ENCODE data around the gene ADGRA1. TPM values are rescaled to one million over a fixed set of nuclear protein-coding genes. Genes with fewer than 3 reads are reported as not detected.

ADGRA1 gene
- total and polyA plus RNA-seq, 7 donors = under 0.01 to 0.28 (median 0.08) TPM; not detected in 3

DNA sequence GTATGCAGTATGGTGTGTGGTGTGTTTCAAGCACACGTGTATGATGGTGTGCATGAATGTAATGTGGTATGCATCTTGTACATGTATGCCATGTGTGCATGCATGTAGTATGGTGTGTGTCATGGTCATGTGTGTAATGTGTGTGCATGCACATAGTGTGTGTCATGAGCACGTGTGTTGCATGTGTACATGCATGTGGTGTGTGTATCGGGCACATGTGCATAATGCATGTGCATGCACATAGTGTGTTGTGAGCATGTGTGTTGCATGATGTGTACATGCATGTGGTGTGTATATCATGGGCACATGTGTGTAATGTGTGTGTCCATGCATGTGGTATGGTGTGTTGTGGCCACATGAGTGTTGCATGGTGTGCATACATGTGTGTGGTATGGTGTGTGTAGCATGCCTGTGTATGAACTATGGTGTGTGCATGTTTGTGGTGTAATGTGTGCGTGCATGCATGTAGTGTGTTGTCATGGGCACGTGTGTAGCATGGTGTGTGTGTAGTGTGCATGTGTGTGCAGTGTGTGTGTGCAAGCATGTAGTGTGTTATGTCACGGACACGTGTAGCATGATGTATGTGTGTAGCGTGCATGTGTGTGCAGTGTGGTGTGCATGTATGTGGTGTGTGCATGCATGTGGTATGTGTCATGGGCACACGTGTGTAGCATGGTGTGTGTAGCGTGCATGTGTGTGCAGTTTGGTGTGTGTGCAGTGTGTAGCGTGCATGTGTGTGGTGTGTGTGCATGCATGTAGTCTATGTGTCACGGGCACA lies 89.8 kb downstream of the ADGRA1 start:
- no peak for DNase-seq
- WGBS, 2 donors = 94 to 95% methylated on average over 12 of the region's 12 CpGs
- Histone ChIP-seq H3K27me3 (peaks cover 0 to 13% (median 0%) of the 10 kb centered on the region in 3 donors), H3K36me3 (no peaks in the 10 kb centered on the region), H3K27ac (no peak overlapping the region), H3K9me3 (no peaks in the 10 kb centered on the region), H3K4me3 (no peak overlapping the region), H3K4me1 (no peaks in the 10 kb centered on the region)
- no peak for TF ChIP-seq POLR2A (IDR thresholded peaks at IDR 0.05)
- no peak for TF ChIP-seq POLR2AphosphoS5 (IDR thresholded peaks at IDR 0.05)
- TF ChIP-seq CTCF (IDR thresholded peaks at IDR 0.05) = no peak
- intact Hi-C loops (cut with DNase I) = no loop called here

GRCh38 chr10:133178357-133179127 lies 90.8 kb downstream of the ADGRA1 start:
- no peak overlapping the region for H3K4me3 ChIP-seq
- no peaks in the 10 kb centered on the region for H3K4me1 ChIP-seq
- no peaks in the 10 kb centered on the region for H3K36me3 ChIP-seq
- no peak for TF ChIP-seq POLR2AphosphoS5 (IDR thresholded peaks at IDR 0.05)
- no peak for TF ChIP-seq POLR2A (IDR thresholded peaks at IDR 0.05)
- no peak for TF ChIP-seq CTCF (IDR thresholded peaks at IDR 0.05)
- no peak for TF ChIP-seq EP300 (IDR thresholded peaks at IDR 0.05)
- peaks cover 0 to 15% (median 0%) of the 10 kb centered on the region in 3 donors for H3K27me3 ChIP-seq
- no peak for DNase-seq
- H3K9me3 ChIP-seq = no peaks in the 10 kb centered on the region
- intact Hi-C loops (cut with DNase I) = no loop called here
- H3K27ac ChIP-seq = no peak overlapping the region
- WGBS, 2 donors = 93 to 95% methylated on average over 29 of the region's 29 CpGs

DNA sequence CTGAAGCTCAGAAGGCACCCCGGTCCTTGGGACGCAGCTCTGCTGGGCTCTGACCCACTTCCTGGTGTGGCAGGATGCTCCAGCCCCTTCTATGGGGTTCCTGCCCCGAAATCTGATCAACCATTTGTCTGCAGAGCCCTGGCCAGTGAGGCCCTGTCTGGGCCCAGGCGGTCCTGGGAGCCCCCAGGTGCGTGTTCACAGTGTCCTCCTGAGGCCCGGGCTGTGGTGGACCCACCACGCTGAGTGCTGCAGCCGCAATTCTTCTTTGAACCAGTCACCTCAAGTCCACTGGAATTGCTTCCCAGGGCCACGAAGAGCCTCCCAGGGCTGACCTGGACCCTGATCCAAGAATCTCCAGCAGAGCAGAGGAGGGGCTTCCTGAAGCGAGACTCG lies 91.4 kb downstream of the ADGRA1 start:
- no peak for DNase-seq
- WGBS, 2 donors = 80 to 84% methylated on average over 11 of the region's 11 CpGs
- no peaks in the 10 kb centered on the region for H3K9me3 ChIP-seq

GRCh38 chr10:133179651-133180050 lies 91.9 kb downstream of the ADGRA1 start:
- DNase-seq = no peak
- H3K9me3 ChIP-seq = no peaks in the 10 kb centered on the region
- no peaks in the 10 kb centered on the region for H3K4me1 ChIP-seq
- intact Hi-C loops (cut with DNase I) = no loop called here
- no peaks in the 10 kb centered on the region for H3K36me3 ChIP-seq
- peaks cover 0 to 15% (median 0%) of the 10 kb centered on the region in 3 donors for H3K27me3 ChIP-seq
- TF ChIP-seq POLR2AphosphoS5 (IDR thresholded peaks at IDR 0.05) (no peak), POLR2A (IDR thresholded peaks at IDR 0.05) (no peak), EP300 (IDR thresholded peaks at IDR 0.05) (no peak)
- H3K4me3 ChIP-seq = no peak overlapping the region
- H3K27ac ChIP-seq = no peak overlapping the region
- WGBS, 2 donors = 81 to 85% methylated on average over 26 of the region's 26 CpGs

More for the DNA sequence above, 91.4 kb downstream of the ADGRA1 start:
- no peaks in the 10 kb centered on the region for H3K36me3 ChIP-seq
- H3K4me1 ChIP-seq = no peaks in the 10 kb centered on the region
- TF ChIP-seq EP300 (IDR thresholded peaks at IDR 0.05) = no peak
- no peak for TF ChIP-seq POLR2A (IDR thresholded peaks at IDR 0.05)
- no peak for TF ChIP-seq POLR2AphosphoS5 (IDR thresholded peaks at IDR 0.05)
- no peak for TF ChIP-seq CTCF (IDR thresholded peaks at IDR 0.05)
- peaks cover 0 to 15% (median 0%) of the 10 kb centered on the region in 3 donors for H3K27me3 ChIP-seq
- no peak overlapping the region for H3K4me3 ChIP-seq
- intact Hi-C loops (cut with DNase I) = no loop called here
- no peak overlapping the region for H3K27ac ChIP-seq

Measured in sigmoid colon (tissue), 7 donors.